Body of pancreas (tissue), 4 donors: ENCODE results near the gene MORN1. TPM values are rescaled to one million over a fixed set of nuclear protein-coding genes. Genes with fewer than 3 reads are reported as not detected.
A peak's percentile ranks its signal among the peaks of the same experiment; 100 is the strongest.
"Not testable (repeated sequence)": the region's sequence is repeated elsewhere in the genome, so short reads cannot be mapped to it uniquely, and the experiment has no call there.

ENCODE experiments used
- ATAC-seq: fragments of 150-250 bp; one replicate; pipeline ENCODE4 v1.9.1; 2016
- DNase-seq, 4 donors: peaks; one replicate each; pipeline ENCODE4 v3.0.0-alpha.2; 2019
- H3K27ac ChIP-seq, 4 donors: fragments of 200-600 bp; sonication (generic); 1 replicate in 3 of 4; 2 replicates in 1 of 4; pipeline versions ENCODE4 v1.5.1 to v1.6.1; 2016 to 2019; ENCODE audit warnings: mild to moderate bottlenecking in 1 of 4, mixed read lengths in 1 of 4, moderate library complexity in 1 of 4
- H3K27me3 ChIP-seq, 2 donors: fragments of 200-600 bp; sonication (generic); one replicate each; pipeline ENCODE4 v1.6.0; 2016; ENCODE audit warnings: mild to moderate bottlenecking in 1 of 2
- H3K36me3 ChIP-seq, 2 donors: fragments of 200-600 bp; sonication (generic); replicated peaks in 1 of 2; 2 replicates each; pipeline ENCODE4 v1.5.1; 2016; ENCODE audit warnings: low read depth in 2 of 2; ENCODE audit not compliant: insufficient read depth in 1 of 2
- H3K4me1 ChIP-seq: fragments of 200-600 bp; sonication (generic); one replicate; pipeline ENCODE4 v1.6.0; 2016
- H3K4me3 ChIP-seq, 2 donors: fragments of 200-600 bp; sonication (generic); 1 replicate in 1 of 2; 2 replicates in 1 of 2; pipeline ENCODE4 v1.5.1; 2016 to 2019
- H3K9me3 ChIP-seq, 3 donors: fragments of 200-600 bp; sonication (generic); 1 replicate in 2 of 3; 2 replicates in 1 of 3; pipeline ENCODE4 v1.5.1; 2016
- CTCF ChIP-seq, 7 experiments: fragments of 450-650 bp in 4 of 7; fragments of 200-600 bp in 3 of 7; sonication (generic) in 3 of 7; IDR thresholded peaks; one replicate each; pipeline ENCODE4 v1.5.1; 2016 to 2019; ENCODE audit warnings: antibody characterized with exemption in 7 of 7
- POLR2A ChIP-seq, 3 donors: fragments of 450-650 bp; IDR thresholded peaks; one replicate each; pipeline ENCODE4 v1.6.1; 2016; ENCODE audit warnings: antibody characterized with exemption in 3 of 3, mild to moderate bottlenecking in 2 of 3
- WGBS, 2 donors: methylation state at CpG; one replicate each; pipeline ENCODE4 v1.1.5; 2017; 5-methylcytosine and 5-hydroxymethylcytosine counted together
- intact Hi-C: fragments of 100-400 bp; cut with DNase I; formaldehyde crosslinking; loops from one replicate; pipeline ENCODE4 v1.15.1; 2023
- total RNA-seq, 2 donors: library from RNA; depleted of rRNA; stranded (reverse); fragments of >200 nt; gene quantifications; one replicate each; pipeline ENCODE4 v1.1.0, GENCODE V29; 2016

The MORN1 gene
- total RNA-seq, 2 donors from 2014 or later, result 7.0 to 17.8 TPM

DNA sequence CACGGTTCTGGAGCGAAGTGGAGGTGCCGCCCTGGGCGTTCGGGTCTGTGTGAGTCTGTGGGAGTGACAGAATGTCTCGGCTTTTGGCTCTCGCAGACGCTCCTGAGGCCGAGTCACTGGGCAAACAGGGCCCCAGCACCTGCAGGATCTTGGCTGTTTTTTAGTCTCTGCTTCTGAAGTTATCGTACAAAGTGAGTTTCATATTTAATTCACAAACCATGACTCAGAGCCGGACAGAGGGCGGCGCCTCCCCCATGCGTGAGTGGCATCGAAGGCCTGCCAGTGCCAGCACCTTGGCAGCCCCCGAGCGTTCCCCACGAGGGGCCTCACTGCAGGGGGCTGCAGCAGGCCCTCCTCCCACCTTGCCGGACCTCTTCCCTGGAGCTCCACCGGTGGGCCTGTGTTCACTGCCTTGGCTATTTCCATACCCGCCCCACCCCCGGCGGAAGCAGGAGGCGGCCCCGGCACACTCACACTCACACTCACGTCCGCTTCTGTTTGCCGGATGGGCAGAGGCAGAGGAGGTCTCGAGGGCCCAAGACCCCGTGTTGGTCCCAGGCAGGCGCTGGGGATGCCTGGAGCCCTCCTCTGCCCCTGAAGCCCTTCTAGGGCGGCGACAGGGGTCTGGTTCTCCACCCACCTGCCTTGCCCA, 56.3 kb downstream of the MORN1 start:
- WGBS, 2 donors, result 78 to 83% methylated on average over 24 to 25 of the region's 33 CpGs
- no peak overlapping the region for H3K27ac ChIP-seq
- H3K27me3 ChIP-seq, result no peaks in the 10 kb centered on the region
- intact Hi-C loops, result no loop called here
- DNase-seq (no peak), ATAC-seq (no peak)
- peaks cover 6% of the 10 kb centered on the region for H3K4me1 ChIP-seq
- H3K4me3 ChIP-seq, result no peak overlapping the region
- no peak for TF ChIP-seq CTCF (IDR thresholded peaks at IDR 0.05)
- TF ChIP-seq POLR2A (IDR thresholded peaks at IDR 0.05), result no peak
- H3K36me3 ChIP-seq, result no peaks in the 10 kb centered on the region
- H3K9me3 ChIP-seq, result no peaks in the 10 kb centered on the region

GRCh38 chr1:2334366-2334765, 57.0 kb downstream of the MORN1 start:
- no peak for TF ChIP-seq CTCF (IDR thresholded peaks at IDR 0.05)
- TF ChIP-seq POLR2A (IDR thresholded peaks at IDR 0.05), result no peak
- intact Hi-C loops, result no loop called here
- WGBS, 2 donors, result 81 to 93% methylated on average over 19 to 20 of the region's 21 CpGs

GRCh38 chr1:2331580-2331979, 59.8 kb downstream of the MORN1 start:
- H3K9me3 ChIP-seq, H3K36me3 ChIP-seq, ATAC-seq, DNase-seq, H3K27ac ChIP-seq, H3K4me3 ChIP-seq, H3K27me3 ChIP-seq, H3K4me1 ChIP-seq, intact Hi-C loops: not testable (repeated sequence)
- WGBS, 2 donors, result 85 to 95% methylated on average over 24 to 33 of the region's 33 CpGs

More at GRCh38 chr1:2334366-2334765, 57.0 kb downstream of the MORN1 start:
- DNase-seq (no peak), ATAC-seq (no peak)
- H3K4me1 ChIP-seq, result peaks cover 6% of the 10 kb centered on the region
- H3K9me3 ChIP-seq, result no peaks in the 10 kb centered on the region
- H3K27ac ChIP-seq, result no peak overlapping the region
- H3K4me3 ChIP-seq, result no peak overlapping the region
- H3K36me3 ChIP-seq, result no peaks in the 10 kb centered on the region
- no peaks in the 10 kb centered on the region for H3K27me3 ChIP-seq

DNA sequence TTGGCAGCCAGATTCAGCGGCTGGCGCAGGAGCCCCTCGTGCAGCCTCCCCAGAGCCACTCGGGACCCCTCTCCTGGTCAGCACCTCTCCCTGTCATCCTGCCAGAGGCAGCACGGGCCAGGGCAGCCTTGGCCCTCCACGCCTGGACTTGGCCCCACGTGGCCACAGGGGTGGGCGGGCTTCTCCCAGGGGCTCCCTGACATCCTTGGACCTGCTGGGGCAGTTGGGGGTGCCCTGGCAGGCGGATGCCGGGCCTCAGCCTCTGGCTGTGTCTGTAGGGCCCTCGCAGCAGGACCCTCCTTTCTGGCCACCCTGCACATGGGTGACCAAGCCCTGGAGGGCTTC, 60.2 kb downstream of the MORN1 start:
- no peak for ATAC-seq
- H3K9me3 ChIP-seq, result no peaks in the 10 kb centered on the region
- TF ChIP-seq CTCF (IDR thresholded peaks at IDR 0.05), result no peak
- no peak for TF ChIP-seq POLR2A (IDR thresholded peaks at IDR 0.05)
- H3K27me3 ChIP-seq, result no peaks in the 10 kb centered on the region
- H3K36me3 ChIP-seq, result no peaks in the 10 kb centered on the region
- intact Hi-C loops, result no loop called here
- H3K27ac ChIP-seq, result no peak overlapping the region
- no peak for DNase-seq
- 67% methylated on average over 10 of the region's 11 CpGs; no CpG with 5 or more reads in 1 of the 2 donors for WGBS, 2 donors
- H3K4me1 ChIP-seq, result peaks cover 6% of the 10 kb centered on the region
- H3K4me3 ChIP-seq, result no peak overlapping the region

DNA sequence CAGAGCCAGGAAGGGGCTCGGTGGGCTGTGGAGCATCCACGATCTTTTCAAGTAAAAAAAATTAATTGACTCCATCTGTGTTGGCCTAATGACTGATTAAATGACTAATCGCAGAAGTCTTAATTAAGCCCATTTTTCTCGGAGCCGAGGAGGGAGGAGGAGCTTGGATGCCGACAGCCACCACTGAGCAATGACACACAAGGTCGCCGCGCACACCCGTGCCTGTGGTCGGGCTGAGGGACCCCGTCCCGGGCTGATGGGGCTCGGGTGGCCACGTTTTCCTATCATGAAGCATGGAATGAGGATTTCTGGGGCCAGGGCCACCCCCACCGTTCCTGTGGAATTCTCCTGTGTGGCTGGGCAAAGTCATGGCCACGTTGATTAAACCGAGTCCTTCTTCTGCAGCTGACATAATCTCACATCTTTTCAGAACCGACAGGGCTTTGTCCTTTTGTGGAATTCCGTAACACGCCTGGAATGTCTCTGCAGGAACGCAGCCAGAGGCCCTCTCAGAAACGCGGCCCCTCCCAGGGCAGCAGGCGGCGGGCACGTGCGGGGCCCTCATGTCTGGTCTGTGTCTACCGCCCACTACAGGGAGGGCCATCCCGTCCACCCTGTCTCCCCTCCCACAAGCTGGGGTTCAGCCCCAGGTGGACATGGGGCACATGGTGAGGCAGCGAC, 60.7 kb downstream of the MORN1 start:
- 33 to 49% methylated on average over 19 to 31 of the region's 31 CpGs for WGBS, 2 donors
- peak; percentile 61 for ATAC-seq
- H3K9me3 ChIP-seq, result no peaks in the 10 kb centered on the region
- H3K36me3 ChIP-seq, result no peaks in the 10 kb centered on the region
- peak in 3 of 4 donors; percentile 43 to 58 (median 54) for DNase-seq
- intact Hi-C loops, result no loop called here
- TF ChIP-seq POLR2A (IDR thresholded peaks at IDR 0.05), result no peak
- no peak for TF ChIP-seq CTCF (IDR thresholded peaks at IDR 0.05)
- no peaks in the 10 kb centered on the region for H3K27me3 ChIP-seq
- H3K4me1 ChIP-seq, result peaks cover 6% of the 10 kb centered on the region
- H3K4me3 ChIP-seq, result no peak overlapping the region
- H3K27ac ChIP-seq, result no peak overlapping the region
